ENCODE measurements around the gene ABLIM1.

The ABLIM1 gene

GRCh38 chr10:114436941-114437340 lies 221.1 kb downstream of the ABLIM1 start:
- no peak for DNase-seq

GRCh38 chr10:114432566-114433093 lies 225.4 kb downstream of the ABLIM1 start:
- DNase-seq, result no peak

GRCh38 chr10:114431414-114432135 lies 226.5 kb downstream of the ABLIM1 start:
- DNase-seq, result no peak

GRCh38 chr10:114430688-114431413 lies 227.2 kb downstream of the ABLIM1 start:
- DNase-seq, result no peak

- no peak for DNase-seq
Measured at GRCh38 chr10:114429581-114430335, 228.3 kb downstream of the ABLIM1 start.

- DNase-seq, result no peak
Measured at GRCh38 chr10:114427124-114427852, 230.8 kb downstream of the ABLIM1 start.

- DNase-seq, result no peak
Measured at GRCh38 chr10:114426476-114426875, 231.6 kb downstream of the ABLIM1 start.

- no peak for DNase-seq
Measured at GRCh38 chr10:114420811-114421485, 237.1 kb downstream of the ABLIM1 start.

GRCh38 chr10:114418109-114418508 lies 240.0 kb downstream of the ABLIM1 start:
- no peak for DNase-seq

- no peak for DNase-seq
Measured at GRCh38 chr10:114412907-114413797, 244.9 kb downstream of the ABLIM1 start.

GRCh38 chr10:114408968-114409444 lies 249.1 kb downstream of the ABLIM1 start:
- no peak for DNase-seq

GRCh38 chr10:114408112-114408967 lies 249.7 kb downstream of the ABLIM1 start:
- DNase-seq, result no peak

- DNase-seq, result no peak
Measured at GRCh38 chr10:114406455-114406854, 251.6 kb downstream of the ABLIM1 start.

GRCh38 chr10:114405011-114405350 lies 253.1 kb downstream of the ABLIM1 start:
- no peak for DNase-seq

GRCh38 chr10:114404171-114405010 lies 253.7 kb downstream of the ABLIM1 start, which contains the start of gene AFAP1L2:
Gene AFAP1L2 (minus strand): TSS chr10:114404502. CDS start chr10:114404455, 47 bp downstream.
- no peak for DNase-seq

GRCh38 chr10:114403541-114404161 lies 254.4 kb downstream of the ABLIM1 start:
- DNase-seq, result no peak

- no peak for DNase-seq
Measured at GRCh38 chr10:114402871-114403540, 255.1 kb downstream of the ABLIM1 start.

- DNase-seq, result no peak
Measured at GRCh38 chr10:114402233-114402632, 255.8 kb downstream of the ABLIM1 start.

All from CD4-positive, alpha-beta T cell treated with Interleukin-21 for 1 hour (primary cell).